Mesothelial cell of epicardium (in vitro differentiated cells): ENCODE results near the gene ANAPC15. TPM values are rescaled to one million over a fixed set of nuclear protein-coding genes. Genes with fewer than 3 reads are reported as not detected.

ENCODE experiments used
- DNase-seq, 2 experiments: peaks; one replicate each; pipeline ENCODE4 v3.0.0; 2021; ENCODE audit warnings: low spot score in 2 of 2; ENCODE audit not compliant: unreplicated experiment in 2 of 2
- H3K27ac Mint-ChIP-seq: 2 replicates; pipeline ENCODE4 v1.8.0; 2021; ENCODE audit warnings: mixed read lengths
- H3K27me3 Mint-ChIP-seq: 2 replicates; pipeline ENCODE4 v1.8.0; 2021; ENCODE audit warnings: low read depth, mixed read lengths
- H3K36me3 Mint-ChIP-seq: 2 replicates; pipeline ENCODE4 v1.8.0; 2021; ENCODE audit warnings: mixed read lengths
- H3K4me1 Mint-ChIP-seq: 2 replicates; pipeline ENCODE4 v1.8.0; 2021; ENCODE audit warnings: mixed read lengths
- H3K4me3 Mint-ChIP-seq: 2 replicates; pipeline ENCODE4 v1.8.0; 2021; ENCODE audit warnings: mild to moderate bottlenecking, moderate library complexity, mixed read lengths
- H3K9me3 Mint-ChIP-seq: 2 replicates; pipeline ENCODE4 v1.8.0; 2021; ENCODE audit warnings: mixed read lengths
- CTCF ChIP-seq: fragments of 200-600 bp; sonication (generic); IDR thresholded peaks from one replicate; pipeline ENCODE4 v1.5.0; 2021; ENCODE audit warnings: antibody characterized with exemption; ENCODE audit not compliant: unreplicated experiment
- total RNA-seq: library from RNA; stranded (reverse); gene quantifications from 3 replicates; pipeline ENCODE4 v1.2.1, GENCODE V29; 2021

Gene ANAPC15
- total RNA-seq, 1 donor from 2014 or later: 39.3 TPM

GRCh38 chr11:72122607-72123006 lies 10.1 kb upstream of the ANAPC15 start:
- no peak overlapping the region for H3K4me3 Mint-ChIP-seq
- no peak for DNase-seq
- H3K36me3 Mint-ChIP-seq: no peaks in the 10 kb centered on the region
- no peak for TF ChIP-seq CTCF
- H3K4me1 Mint-ChIP-seq: peaks cover 15% of the 10 kb centered on the region
- no peak overlapping the region for H3K27ac Mint-ChIP-seq
- H3K9me3 Mint-ChIP-seq: peaks cover 10% of the 10 kb centered on the region
- H3K27me3 Mint-ChIP-seq: no peaks in the 10 kb centered on the region

GRCh38 chr11:72120930-72121329 lies 8.4 kb upstream of the ANAPC15 start:
- Mint-ChIP-seq H3K36me3 (no peaks in the 10 kb centered on the region), H3K4me1 (peaks cover 21% of the 10 kb centered on the region), H3K27ac (no peak overlapping the region), H3K4me3 (no peak overlapping the region), H3K9me3 (peaks cover 3% of the 10 kb centered on the region), H3K27me3 (no peaks in the 10 kb centered on the region)
- no peak for DNase-seq
- TF ChIP-seq CTCF: no peak

GRCh38 chr11:72119198-72119597 lies 6.7 kb upstream of the ANAPC15 start:
- H3K27ac Mint-ChIP-seq: peak overlapping the region; percentile 85
- no peak for DNase-seq
- peaks cover 21% of the 10 kb centered on the region for H3K4me1 Mint-ChIP-seq
- no peaks in the 10 kb centered on the region for H3K36me3 Mint-ChIP-seq
- H3K27me3 Mint-ChIP-seq: peaks cover 1% of the 10 kb centered on the region
- no peaks in the 10 kb centered on the region for H3K9me3 Mint-ChIP-seq
- TF ChIP-seq CTCF: no peak
- H3K4me3 Mint-ChIP-seq: no peak overlapping the region

- Mint-ChIP-seq H3K36me3 (no peaks in the 10 kb centered on the region), H3K4me1 (peaks cover 35% of the 10 kb centered on the region), H3K4me3 (no peak overlapping the region), H3K9me3 (no peaks in the 10 kb centered on the region), H3K27me3 (peaks cover 1% of the 10 kb centered on the region), H3K27ac (no peak overlapping the region)
- TF ChIP-seq CTCF: no peak
- DNase-seq: no peak
These were observed 3.7 kb upstream of the ANAPC15 start for GRCh38 chr11:72116019-72116755.

- Mint-ChIP-seq H3K27me3 (peaks cover 1% of the 10 kb centered on the region), H3K4me3 (no peak overlapping the region), H3K9me3 (no peaks in the 10 kb centered on the region), H3K4me1 (peaks cover 35% of the 10 kb centered on the region), H3K27ac (no peak overlapping the region), H3K36me3 (peaks cover 2% of the 10 kb centered on the region)
- no peak for DNase-seq
- no peak for TF ChIP-seq CTCF
These were observed 2.1 kb upstream of the ANAPC15 start for GRCh38 chr11:72114570-72114969.
